BJ (cell line): ENCODE measurements around the gene PHKG2. TPM values are rescaled to one million over a fixed set of nuclear protein-coding genes. Genes with fewer than 3 reads are reported as not detected.

ENCODE experiments used
- CTCF ChIA-PET: fragments of 350-600 bp; formaldehyde crosslinking; extraction: SDS; loops from one replicate; lab custom pipeline; 2021; ENCODE audit warnings: antibody characterized with exemption, inconsistent platforms; lab: Yijun Ruan, JAX
- POLR2A ChIA-PET: fragments of 300-600 bp; sonication (Branson Sonifier 250); formaldehyde crosslinking; extraction: SDS; loops from one replicate; lab custom pipeline; 2021; ENCODE audit warnings: antibody characterized with exemption; lab: Charles Lee
- DNase-seq: peaks from one replicate; pipeline ENCODE4 v3.0.0-alpha.2; 2011; ENCODE audit warnings: low read depth
- H3K27me3 ChIP-seq: 2 replicates; pipeline ENCODE4 v1.6.0; 2011; ENCODE audit warnings: low read length; ENCODE audit not compliant: control insufficient read depth, insufficient read depth
- H3K36me3 ChIP-seq: 2 replicates; pipeline ENCODE4 v1.5.1; 2011; ENCODE audit warnings: low read length; ENCODE audit not compliant: control insufficient read depth, insufficient read depth
- H3K4me3 ChIP-seq: 2 replicates; pipeline ENCODE4 v1.5.1; 2011; ENCODE audit warnings: low read depth, mild to moderate bottlenecking, control low read depth, low read length
- polyA plus RNA-seq: library from polyadenylated mRNA; depleted of rRNA; stranded (reverse); fragments of >200 nt; gene quantifications from 2 replicates; pipeline ENCODE4 v1.2.3, GENCODE V29; 2011
- TF ChIP-seq, protein P1 (sequence below): IDR thresholded peaks from 2 replicates; pipeline ENCODE4 v1.5.1; 2011; ENCODE audit warnings: low read depth, mild to moderate bottlenecking, control low read depth, inconsistent platforms, low read length, moderate library complexity; ENCODE audit not compliant: insufficient read depth

PHKG2 gene
- polyA plus RNA-seq, 1 experiment, result 32.4 TPM

DNA sequence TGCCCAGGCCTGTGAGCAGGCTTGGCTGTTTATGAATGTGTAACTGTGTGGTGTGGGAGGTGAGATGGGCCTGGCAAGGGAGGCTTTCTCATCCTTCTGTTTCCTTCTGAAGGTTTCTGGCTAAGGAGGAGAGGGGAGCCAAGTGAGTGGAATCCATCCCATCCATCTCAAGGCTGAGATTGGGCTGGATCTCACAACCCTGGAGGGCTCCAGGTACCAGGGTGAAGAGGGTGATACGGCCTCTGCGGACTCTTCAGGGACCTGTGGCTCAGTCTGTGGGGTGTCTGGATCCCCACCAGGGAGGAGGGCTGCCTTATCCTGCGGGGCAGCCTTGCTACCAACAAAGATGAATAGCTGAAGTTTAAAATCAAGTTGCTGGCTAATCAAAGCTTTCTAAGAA, 31.8 kb downstream of the PHKG2 start:
- ChIA-PET POLR2A (interaction anchor here (0.8 kb wide), 1 partner anchor 116 kb away, joined by 5 read pairs; the partner anchor contains the start of gene CTF1), CTCF (interaction anchor here (1.7 kb wide), 1 partner anchor 25 kb away, joined by 6 read pairs; no protein-coding TSS in a partner anchor)
- TF ChIP-seq, protein P1, sequence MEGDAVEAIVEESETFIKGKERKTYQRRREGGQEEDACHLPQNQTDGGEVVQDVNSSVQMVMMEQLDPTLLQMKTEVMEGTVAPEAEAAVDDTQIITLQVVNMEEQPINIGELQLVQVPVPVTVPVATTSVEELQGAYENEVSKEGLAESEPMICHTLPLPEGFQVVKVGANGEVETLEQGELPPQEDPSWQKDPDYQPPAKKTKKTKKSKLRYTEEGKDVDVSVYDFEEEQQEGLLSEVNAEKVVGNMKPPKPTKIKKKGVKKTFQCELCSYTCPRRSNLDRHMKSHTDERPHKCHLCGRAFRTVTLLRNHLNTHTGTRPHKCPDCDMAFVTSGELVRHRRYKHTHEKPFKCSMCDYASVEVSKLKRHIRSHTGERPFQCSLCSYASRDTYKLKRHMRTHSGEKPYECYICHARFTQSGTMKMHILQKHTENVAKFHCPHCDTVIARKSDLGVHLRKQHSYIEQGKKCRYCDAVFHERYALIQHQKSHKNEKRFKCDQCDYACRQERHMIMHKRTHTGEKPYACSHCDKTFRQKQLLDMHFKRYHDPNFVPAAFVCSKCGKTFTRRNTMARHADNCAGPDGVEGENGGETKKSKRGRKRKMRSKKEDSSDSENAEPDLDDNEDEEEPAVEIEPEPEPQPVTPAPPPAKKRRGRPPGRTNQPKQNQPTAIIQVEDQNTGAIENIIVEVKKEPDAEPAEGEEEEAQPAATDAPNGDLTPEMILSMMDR, result no peak
- no peak overlapping the region for H3K4me3 ChIP-seq
- H3K27me3 ChIP-seq, result no peaks in the 10 kb centered on the region
- H3K36me3 ChIP-seq, result peaks cover 24% of the 10 kb centered on the region
- no peak for DNase-seq

DNA sequence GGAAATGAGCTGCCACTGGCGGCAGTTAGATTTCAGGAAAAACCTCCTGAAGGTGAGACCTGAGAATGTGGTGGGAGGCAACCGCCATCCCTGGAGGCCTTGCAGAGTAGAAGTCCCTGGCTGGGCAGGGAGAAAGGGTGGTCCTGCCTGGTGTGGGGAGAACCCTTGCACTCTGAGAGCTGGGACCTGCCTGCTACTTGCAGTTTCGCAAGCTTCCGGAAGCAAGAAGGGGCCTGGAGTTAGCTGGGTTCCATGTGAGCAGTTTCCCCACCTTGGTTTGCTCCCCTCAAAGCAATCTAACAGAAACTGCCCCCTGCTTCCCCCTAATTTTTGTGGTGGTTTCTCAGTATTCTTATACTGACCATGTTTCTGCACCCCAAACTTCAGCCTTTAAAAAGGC, 32.3 kb downstream of the PHKG2 start:
- ChIA-PET POLR2A (interaction anchor here (0.8 kb wide), 1 partner anchor 116 kb away, joined by 5 read pairs; the partner anchor contains the start of gene CTF1), CTCF (interaction anchor here (1.7 kb wide), 1 partner anchor 25 kb away, joined by 6 read pairs; no protein-coding TSS in a partner anchor)
- TF ChIP-seq, protein P1, result no peak
- Histone ChIP-seq H3K27me3 (no peaks in the 10 kb centered on the region), H3K36me3 (peaks cover 24% of the 10 kb centered on the region), H3K4me3 (no peak overlapping the region)
- no peak for DNase-seq

DNA sequence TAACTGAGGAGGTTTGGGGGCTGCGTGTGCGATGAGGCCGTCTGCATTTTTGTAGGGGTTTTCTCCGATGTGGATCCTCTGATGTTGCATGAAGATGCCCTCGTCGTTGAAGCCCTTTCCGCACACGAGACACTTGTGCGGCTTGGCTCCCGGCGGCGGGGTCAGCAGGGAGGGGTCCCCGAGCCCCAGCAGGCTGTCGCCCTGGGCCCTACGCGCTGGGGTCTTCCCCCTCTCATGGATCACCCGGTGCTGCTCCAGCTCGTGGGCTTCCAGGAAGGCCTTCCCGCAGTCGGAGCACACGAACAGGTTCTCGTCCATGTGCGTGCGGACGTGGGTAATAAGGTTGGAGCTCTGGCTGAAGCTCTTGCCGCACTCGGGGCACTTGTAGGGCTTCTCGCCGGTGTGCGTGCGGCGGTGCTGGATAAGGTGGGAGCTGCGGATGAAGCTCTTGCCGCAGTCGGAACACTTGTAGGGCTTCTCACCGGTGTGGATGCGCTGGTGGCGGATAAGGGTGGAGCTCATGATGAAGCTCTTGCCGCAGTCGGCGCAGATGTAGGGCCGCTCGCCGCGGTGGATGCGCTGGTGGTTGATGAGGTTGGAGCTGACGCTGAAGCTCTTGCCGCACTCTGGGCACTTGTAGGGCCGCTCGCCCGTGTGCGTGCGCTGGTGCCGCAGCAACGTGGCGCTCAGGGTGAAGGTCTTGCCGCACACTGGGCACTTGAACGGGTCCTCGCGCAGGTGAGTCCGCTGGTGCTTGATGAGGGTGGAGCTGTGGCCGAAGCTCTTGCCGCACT, 34.5 kb downstream of the PHKG2 start:
- Histone ChIP-seq H3K36me3 (peaks cover 24% of the 10 kb centered on the region), H3K27me3 (no peaks in the 10 kb centered on the region), H3K4me3 (no peak overlapping the region)
- CTCF ChIA-PET, result interaction anchor here (1.0 to 1.7 kb wide), 3 partner anchors 23 to 120 kb away, joined by 3 to 5 read pairs (median 4); no protein-coding TSS in a partner anchor
- POLR2A ChIA-PET, result no interaction called here
- no peak for DNase-seq
- TF ChIP-seq, protein P1, result no peak

DNA sequence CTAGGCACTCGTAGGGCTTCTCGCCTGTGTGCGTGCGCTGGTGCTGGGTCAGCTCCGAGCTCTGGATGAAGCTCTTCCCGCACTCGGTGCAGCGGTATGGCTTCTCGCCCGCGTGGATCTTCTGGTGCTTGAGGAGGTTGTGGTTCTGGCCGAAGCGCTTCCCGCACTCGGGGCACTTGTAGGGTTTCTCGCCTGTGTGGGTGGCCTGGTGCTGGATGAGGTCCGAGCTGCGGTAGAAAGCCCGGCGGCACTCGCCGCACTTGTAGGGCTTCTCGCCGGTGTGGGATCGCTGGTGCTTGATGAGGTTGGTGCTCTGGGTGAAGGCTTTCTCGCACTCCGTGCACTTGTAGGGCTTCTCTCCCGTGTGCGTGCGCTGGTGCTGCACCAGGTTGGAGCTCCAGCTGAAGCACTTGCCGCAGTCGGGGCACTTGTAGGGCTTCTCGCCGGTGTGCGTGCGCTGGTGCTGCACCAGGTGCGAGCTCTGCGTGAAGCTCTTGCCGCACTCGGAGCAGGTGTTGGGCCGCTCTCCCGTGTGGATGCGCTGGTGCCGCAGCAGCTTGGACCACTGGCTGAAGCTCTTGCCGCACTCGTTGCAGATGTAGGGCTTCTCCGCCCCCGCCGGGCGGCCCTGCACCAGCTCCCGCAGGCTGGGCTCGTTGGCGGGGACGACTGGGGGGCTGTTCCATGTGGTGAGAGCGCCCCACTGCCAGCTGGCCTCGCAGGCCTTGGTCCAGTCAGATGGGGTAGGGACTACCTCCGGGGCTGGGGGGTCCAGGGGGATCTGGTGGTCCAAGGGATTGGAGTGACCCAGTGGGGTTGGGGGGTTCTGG, 35.3 kb downstream of the PHKG2 start:
- H3K27me3 ChIP-seq, result no peaks in the 10 kb centered on the region
- H3K4me3 ChIP-seq, result no peak overlapping the region
- POLR2A ChIA-PET, result interaction anchor here (0.6 kb wide), 1 partner anchor 24 kb away, joined by 10 read pairs; no protein-coding TSS in a partner anchor
- CTCF ChIA-PET, result interaction anchor here (1.2 to 1.7 kb wide), 2 partner anchors 22 to 119 kb away, joined by 4 to 5 read pairs; no protein-coding TSS in a partner anchor
- peaks cover 24% of the 10 kb centered on the region for H3K36me3 ChIP-seq
- TF ChIP-seq, protein P1, result no peak
- DNase-seq, result no peak
